IPS-NIHi11 (cell line): Measurements from ENCODE around the gene CCNYL1.

ENCODE experiments used
- DNase-seq: peaks from one replicate; pipeline ENCODE4 v3.0.0; 2012; ENCODE audit warnings: mixed read lengths, low spot score

Gene CCNYL1

DNA sequence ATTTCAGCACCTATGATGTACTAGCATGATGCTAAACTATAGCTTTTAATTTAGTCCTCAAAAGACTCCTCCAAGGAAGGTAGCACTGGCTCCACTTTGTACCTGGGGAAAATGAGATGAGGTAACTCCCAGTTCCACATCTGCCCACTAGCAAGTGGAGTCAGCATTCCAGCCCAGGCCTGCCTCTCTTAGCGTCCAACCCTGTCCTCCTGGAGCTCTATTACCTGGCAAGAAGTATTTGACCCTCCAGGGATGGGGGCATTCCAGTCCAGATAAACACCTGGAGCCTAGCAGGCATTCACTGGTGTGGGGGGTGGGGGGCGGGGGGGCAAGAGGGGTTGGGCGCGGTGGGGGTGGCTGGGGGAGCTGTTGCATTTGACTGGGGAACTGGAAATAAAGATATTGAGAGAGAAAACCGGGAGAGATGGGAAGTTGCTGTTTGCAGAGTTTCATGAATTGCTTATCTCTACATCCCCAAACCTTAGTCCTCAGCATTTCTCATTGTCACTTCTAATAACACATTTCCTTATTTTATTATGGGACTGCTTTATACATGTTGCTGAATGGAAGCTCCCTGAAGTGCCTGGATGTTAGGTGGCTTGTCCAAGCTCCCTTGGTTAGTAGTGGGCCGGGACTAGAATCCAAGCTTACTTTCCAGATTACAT lies 80.3 kb downstream of the CCNYL1 start:
- no peak for DNase-seq

GRCh38 chr2:207792244-207792785 lies 80.9 kb downstream of the CCNYL1 start:
- DNase-seq, result peak; percentile 61

DNA sequence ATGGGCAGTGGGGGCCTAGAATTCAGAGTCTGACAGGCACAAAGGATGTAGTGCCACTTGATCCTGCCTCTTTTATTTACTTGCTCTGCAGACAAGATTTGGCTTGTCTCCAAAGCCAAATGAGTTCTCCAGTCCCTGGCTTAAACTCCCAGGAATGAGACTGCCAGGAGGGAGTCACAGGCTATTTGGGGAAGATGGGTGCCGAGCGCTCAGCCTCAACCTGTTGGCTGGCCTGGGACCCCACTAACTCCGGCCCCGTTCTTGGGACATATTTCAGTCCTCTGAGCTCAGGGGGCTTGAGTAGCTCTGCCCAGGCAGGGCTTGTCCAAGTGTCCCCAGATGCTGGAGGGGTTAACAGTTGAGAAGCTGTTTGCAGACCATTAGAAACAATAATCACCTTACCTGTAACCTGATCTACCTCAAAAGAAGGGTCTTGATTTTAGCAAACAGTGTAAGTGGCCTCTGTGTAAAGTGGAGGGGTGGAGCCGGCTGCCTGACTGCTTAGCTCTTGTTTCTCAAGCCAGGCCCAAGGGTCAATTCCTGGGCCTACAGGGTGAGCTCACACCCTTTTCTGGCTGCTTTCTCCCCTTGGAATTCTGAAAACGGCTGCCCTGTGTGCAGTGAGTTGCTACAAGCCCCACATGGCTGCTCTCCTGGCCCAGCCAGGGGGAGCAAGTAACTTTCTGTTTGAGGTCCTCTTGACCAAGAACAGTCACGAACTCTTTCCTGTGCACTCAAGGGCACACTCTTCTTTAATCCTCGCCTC lies 85.3 kb downstream of the CCNYL1 start:
- peak; percentile 53 for DNase-seq

DNA sequence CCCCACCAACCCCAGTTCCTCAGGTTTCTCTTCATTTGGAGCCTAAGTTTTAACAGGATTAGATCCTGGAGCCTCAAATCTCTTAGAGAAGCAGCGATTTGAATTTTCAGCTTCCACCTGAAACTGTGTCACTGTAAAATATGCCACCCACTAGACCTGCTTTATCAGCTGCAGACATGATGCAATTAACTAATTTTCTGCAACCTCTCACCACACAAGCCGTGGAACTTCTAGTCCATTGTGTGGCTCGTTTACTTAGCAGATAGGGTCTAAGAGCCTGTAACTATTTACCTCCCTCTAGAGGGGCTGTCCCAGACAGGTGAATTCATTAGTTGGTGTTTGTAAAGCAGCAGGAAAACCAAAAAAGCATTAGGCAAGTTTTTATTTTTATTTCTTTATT lies 89.8 kb downstream of the CCNYL1 start:
- DNase-seq, result no peak

GRCh38 chr2:207802650-207803049 lies 91.2 kb downstream of the CCNYL1 start:
- DNase-seq, result no peak
